Sigmoid colon (tissue), 4 donors: Measurements from ENCODE around the gene PNPLA1.

Experiments used
- EP300 ChIP-seq, 4 donors: sonication (generic); formaldehyde crosslinking; IDR thresholded peaks; one replicate each; pipeline ENCODE4 v1.6.1; 2017; ENCODE audit warnings: antibody characterized with exemption in 4 of 4
- POLR2A ChIP-seq, 2 donors: fragments of 450-650 bp; IDR thresholded peaks; one replicate each; pipeline ENCODE4 v1.6.1; 2016; ENCODE audit warnings: antibody characterized with exemption in 2 of 2, mild to moderate bottlenecking in 2 of 2, moderate library complexity in 2 of 2
- POLR2AphosphoS5 ChIP-seq, 4 donors: sonication (generic); formaldehyde crosslinking; IDR thresholded peaks; one replicate each; pipeline ENCODE4 v1.6.1; 2017; ENCODE audit warnings: antibody characterized with exemption in 4 of 4
- TF ChIP-seq, protein P1 (sequence below), 4 experiments: fragments of 450-650 bp in 3 of 4; fragments of 200-600 bp in 1 of 4; IDR thresholded peaks; one replicate each; pipeline ENCODE4 v1.5.1; 2016 to 2019; ENCODE audit warnings: antibody characterized with exemption in 4 of 4, mild to moderate bottlenecking in 3 of 4, moderate library complexity in 2 of 4

DNA sequence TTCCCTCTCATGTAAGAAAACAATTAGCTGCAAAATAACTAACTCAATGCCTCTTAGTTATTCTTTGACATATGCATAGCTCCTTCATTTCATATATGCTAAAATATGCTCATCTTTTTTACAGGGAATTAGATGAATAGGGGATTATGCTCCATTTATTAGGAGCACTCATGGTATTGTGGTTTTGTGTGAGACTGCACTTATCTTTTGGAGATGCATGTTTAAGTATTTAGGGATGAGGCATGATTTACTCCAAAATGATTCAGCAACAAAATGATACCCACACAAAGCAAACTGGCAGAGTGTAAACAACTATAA is 58.0 kb downstream of the PNPLA1 start:
- TF ChIP-seq, protein P1, sequence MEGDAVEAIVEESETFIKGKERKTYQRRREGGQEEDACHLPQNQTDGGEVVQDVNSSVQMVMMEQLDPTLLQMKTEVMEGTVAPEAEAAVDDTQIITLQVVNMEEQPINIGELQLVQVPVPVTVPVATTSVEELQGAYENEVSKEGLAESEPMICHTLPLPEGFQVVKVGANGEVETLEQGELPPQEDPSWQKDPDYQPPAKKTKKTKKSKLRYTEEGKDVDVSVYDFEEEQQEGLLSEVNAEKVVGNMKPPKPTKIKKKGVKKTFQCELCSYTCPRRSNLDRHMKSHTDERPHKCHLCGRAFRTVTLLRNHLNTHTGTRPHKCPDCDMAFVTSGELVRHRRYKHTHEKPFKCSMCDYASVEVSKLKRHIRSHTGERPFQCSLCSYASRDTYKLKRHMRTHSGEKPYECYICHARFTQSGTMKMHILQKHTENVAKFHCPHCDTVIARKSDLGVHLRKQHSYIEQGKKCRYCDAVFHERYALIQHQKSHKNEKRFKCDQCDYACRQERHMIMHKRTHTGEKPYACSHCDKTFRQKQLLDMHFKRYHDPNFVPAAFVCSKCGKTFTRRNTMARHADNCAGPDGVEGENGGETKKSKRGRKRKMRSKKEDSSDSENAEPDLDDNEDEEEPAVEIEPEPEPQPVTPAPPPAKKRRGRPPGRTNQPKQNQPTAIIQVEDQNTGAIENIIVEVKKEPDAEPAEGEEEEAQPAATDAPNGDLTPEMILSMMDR (IDR thresholded peaks at IDR 0.05), result no peak
- TF ChIP-seq EP300 (IDR thresholded peaks at IDR 0.05) (no peak), POLR2AphosphoS5 (IDR thresholded peaks at IDR 0.05) (no peak), POLR2A (IDR thresholded peaks at IDR 0.05) (no peak)
